HepG2 (cell line): ENCODE measurements around the gene ENG. TPM values are rescaled to one million over a fixed set of nuclear protein-coding genes. Genes with fewer than 3 reads are reported as not detected.
A peak's percentile ranks its signal among the peaks of the same experiment; 100 is the strongest.

Source experiments
- CEBPZ ChIP-seq: IDR thresholded peaks from 2 replicates; pipeline ENCODE4 v1.6.1; 2012; ENCODE audit warnings: low read length, improper control_type of control experiment
- FOXA3 ChIP-seq: IDR thresholded peaks from 2 replicates; pipeline ENCODE4 v1.6.1; 2016; ENCODE audit warnings: missing genetic modification reagents, missing compliant biosample characterization
- GABPB1 ChIP-seq: IDR thresholded peaks from 2 replicates; pipeline ENCODE4 v1.6.1; 2016; ENCODE audit warnings: mild to moderate bottlenecking, missing genetic modification reagents, moderate library complexity, missing compliant biosample characterization
- HDAC2 ChIP-seq: sonication (generic); formaldehyde crosslinking; IDR thresholded peaks from 2 replicates; pipeline ENCODE4 v1.4.0; 2020; ENCODE audit warnings: missing genetic modification reagents
- HIVEP1 ChIP-seq: sonication (generic); formaldehyde crosslinking; IDR thresholded peaks from 2 replicates; pipeline ENCODE4 v1.4.0; 2020; ENCODE audit warnings: mild to moderate bottlenecking, missing genetic modification reagents
- KDM1A ChIP-seq: IDR thresholded peaks from 2 replicates; pipeline ENCODE4 v1.6.1; 2016; ENCODE audit warnings: missing compliant biosample characterization
- KDM3A ChIP-seq: IDR thresholded peaks from 2 replicates; pipeline ENCODE4 v1.6.1; 2018; ENCODE audit warnings: low read depth, missing compliant biosample characterization
- MEF2D ChIP-seq: sonication (generic); formaldehyde crosslinking; IDR thresholded peaks from 2 replicates; pipeline ENCODE4 v1.5.1; 2020; ENCODE audit warnings: mild to moderate bottlenecking, missing genetic modification reagents
- REST ChIP-seq, 2 experiments: IDR thresholded peaks; 2 replicates each; pipeline ENCODE4 v1.6.1; 2011 to 2012; ENCODE audit warnings: low read length in 2 of 2, borderline replicate concordance in 1 of 2, low read depth in 1 of 2, mild to moderate bottlenecking in 1 of 2, moderate library complexity in 1 of 2
- TCF7 ChIP-seq: sonication (generic); IDR thresholded peaks from 2 replicates; pipeline ENCODE4 v1.6.1; 2016; ENCODE audit warnings: antibody characterized with exemption, low read depth
- THAP9 ChIP-seq: sonication (generic); formaldehyde crosslinking; IDR thresholded peaks from 2 replicates; pipeline ENCODE4; 2020; ENCODE audit warnings: missing genetic modification reagents, mild to moderate bottlenecking, borderline replicate concordance
- ZNF543 ChIP-seq: sonication (generic); formaldehyde crosslinking; IDR thresholded peaks from 2 replicates; pipeline ENCODE4 v1.4.0; 2020; ENCODE audit warnings: mild to moderate bottlenecking, missing genetic modification reagents
- ZNF556 ChIP-seq: sonication (generic); formaldehyde crosslinking; IDR thresholded peaks from 2 replicates; pipeline ENCODE4 v1.4.0; 2020; ENCODE audit warnings: mild to moderate bottlenecking, missing genetic modification reagents, borderline replicate concordance
- ZNF577 ChIP-seq: sonication (generic); formaldehyde crosslinking; IDR thresholded peaks from 2 replicates; pipeline ENCODE4 v1.4.0; 2020; ENCODE audit warnings: mild to moderate bottlenecking, low read depth, missing genetic modification reagents, borderline replicate concordance
- ZNF740 ChIP-seq: sonication (generic); formaldehyde crosslinking; IDR thresholded peaks from 2 replicates; pipeline ENCODE4 v1.4.0; 2020; ENCODE audit warnings: missing genetic modification reagents
- ZNF792 ChIP-seq: IDR thresholded peaks from 2 replicates; pipeline ENCODE4 v1.6.1; 2016
- polyA plus RNA-seq, 8 experiments: library from polyadenylated mRNA; depleted of rRNA in 3 of 8; stranded (reverse) in 7 of 8; unstranded in 1 of 8; fragments of >200 nt; fragmentation: Illumina TruSeq in 4 of 8; extraction: Trizol in 4 of 8; gene quantifications; 2 replicates each; pipeline versions ENCODE4 v1.2.1 to v1.2.3, GENCODE V29; 2011 to 2016; ENCODE audit warnings: low read depth in 4 of 8, missing spikeins in 1 of 8, mixed read lengths in 1 of 8; ENCODE audit not compliant: insufficient read depth in 1 of 8
- total RNA-seq, 5 experiments: library from RNA; depleted of rRNA; stranded (reverse); fragments of >200 nt; fragmentation: Illumina TruSeq; extraction: Trizol; gene quantifications; 2 replicates each; pipeline ENCODE4 v1.2.3, GENCODE V29; 2016; ENCODE audit warnings: low read depth in 1 of 5

Gene ENG
- total and polyA plus RNA-seq, 2 of the 13 experiments (the other 11 are each of a cell fraction or from before 2014, with no cell fraction given): 0.02 to 1.1 TPM

- TF ChIP-seq REST (IDR thresholded peaks at IDR 0.05; ENCODE audit: borderline replicate concordance in 1 of 2, low read depth in 1 of 2, low read length in 2 of 2) (0 out of 4 replicates have a peak, but pooled peaks of 1 of the 2 experiments have one; percentile 27), MEF2D (CRISPR knock-in tag) (peak; percentile 73; the same call in 1 of the 2 replicates), ZNF556 (CRISPR knock-in tag) (peak; percentile 58; the same call in 1 of the 2 replicates), ZNF792 (peak; percentile 64), ZNF577 (CRISPR knock-in tag) (no peak), HDAC2 (peak; percentile 84), KDM3A (peak; percentile 41; the same call in 1 of the 2 replicates), CEBPZ (no peak), KDM1A (0 out of 2 replicates have a peak, but pooled peaks have one; percentile 5), GABPB1 (CRISPR knock-in tag) (peak; percentile 66), TCF7 (no peak), HIVEP1 (CRISPR knock-in tag) (0 out of 2 replicates have a peak, but pooled peaks have one; percentile 56), FOXA3 (peak; percentile 75), THAP9 (CRISPR knock-in tag) (peak; percentile 49; the same call in 1 of the 2 replicates), ZNF543 (CRISPR knock-in tag) (0 out of 2 replicates have a peak, but pooled peaks have one; percentile 37), ZNF740 (peak; percentile 86; the same call in 1 of the 2 replicates)
These were observed 49.4 kb upstream of the ENG start (continued) for GRCh38 chr9:127903557-127904475.
